HepG2 (cell line): ENCODE results near the gene ACSM2A. TPM values are rescaled to one million over a fixed set of nuclear protein-coding genes. Genes with fewer than 3 reads are reported as not detected.

Source experiments
- DRAP1 ChIP-seq: IDR thresholded peaks from 2 replicates; pipeline ENCODE4 v1.6.1; 2016; ENCODE audit warnings: missing genetic modification reagents, missing compliant biosample characterization
- FOXA3 ChIP-seq: IDR thresholded peaks from 2 replicates; pipeline ENCODE4 v1.6.1; 2016; ENCODE audit warnings: missing genetic modification reagents, missing compliant biosample characterization
- IKZF4 ChIP-seq: sonication (generic); formaldehyde crosslinking; IDR thresholded peaks from 2 replicates; pipeline ENCODE4 v1.5.1; 2020; ENCODE audit warnings: borderline replicate concordance, mild to moderate bottlenecking, low read depth, missing genetic modification reagents; ENCODE audit errors: not compliant biosample characterization
- MAF1 ChIP-seq: sonication (generic); formaldehyde crosslinking; IDR thresholded peaks from 2 replicates; pipeline ENCODE4 v1.5.0; 2020; ENCODE audit warnings: missing genetic modification reagents, borderline replicate concordance
- NFATC3 ChIP-seq: sonication (generic); formaldehyde crosslinking; IDR thresholded peaks from 2 replicates; pipeline ENCODE4 v1.5.1; 2020; ENCODE audit warnings: mild to moderate bottlenecking, missing genetic modification reagents
- PAXIP1 ChIP-seq: sonication (generic); formaldehyde crosslinking; conservative IDR thresholded peaks from 2 replicates; pipeline ENCODE4 v1.4.0; 2020; ENCODE audit warnings: mild to moderate bottlenecking, missing genetic modification reagents, moderate library complexity
- POGZ ChIP-seq: sonication (generic); formaldehyde crosslinking; IDR thresholded peaks from 2 replicates; pipeline ENCODE4 v1.4.0; 2020; ENCODE audit warnings: mild to moderate bottlenecking, missing genetic modification reagents
- PPARG ChIP-seq: conservative IDR thresholded peaks from 2 replicates; pipeline ENCODE4 v1.6.1; 2016; ENCODE audit warnings: missing biosample characterization, missing genetic modification reagents
- REL ChIP-seq: sonication (generic); formaldehyde crosslinking; conservative IDR thresholded peaks from 2 replicates; pipeline ENCODE4 v1.8.0; 2022; ENCODE audit warnings: mild to moderate bottlenecking, missing genetic modification reagents, moderate library complexity
- TEAD3 ChIP-seq: optimal IDR thresholded peaks from 2 replicates; pipeline ENCODE3; 2016; ENCODE audit warnings: borderline replicate concordance
- TRAFD1 ChIP-seq: sonication (generic); formaldehyde crosslinking; IDR thresholded peaks from 2 replicates; pipeline ENCODE4 v1.5.1; 2020; ENCODE audit warnings: missing genetic modification reagents, mild to moderate bottlenecking, borderline replicate concordance
- ZBTB26 ChIP-seq: IDR thresholded peaks from 2 replicates; pipeline ENCODE4 v1.6.1; 2016; ENCODE audit warnings: missing compliant biosample characterization, missing genetic modification reagents, borderline replicate concordance
- ZEB1 ChIP-seq: IDR thresholded peaks from 2 replicates; pipeline ENCODE4 v1.6.1; 2012; ENCODE audit warnings: mild to moderate bottlenecking, low read depth, inconsistent platforms; ENCODE audit not compliant: insufficient replicate concordance
- ZFP82 ChIP-seq: sonication (generic); formaldehyde crosslinking; IDR thresholded peaks from 2 replicates; pipeline ENCODE4 v1.5.1; 2020; ENCODE audit warnings: mild to moderate bottlenecking, missing genetic modification reagents, borderline replicate concordance
- ZNF143 ChIP-seq: sonication (generic); formaldehyde crosslinking; IDR thresholded peaks from 2 replicates; pipeline ENCODE4 v1.4.0; 2020; ENCODE audit warnings: missing genetic modification reagents
- ZNF513 ChIP-seq: sonication (generic); formaldehyde crosslinking; conservative IDR thresholded peaks from 2 replicates; pipeline ENCODE4 v1.5.0; 2020; ENCODE audit warnings: missing genetic modification reagents
- ZNF549 ChIP-seq: sonication (generic); formaldehyde crosslinking; IDR thresholded peaks from 2 replicates; pipeline ENCODE4 v1.5.0; 2020; ENCODE audit warnings: missing genetic modification reagents
- ZNF562 ChIP-seq: sonication (generic); formaldehyde crosslinking; IDR thresholded peaks from 2 replicates; pipeline ENCODE4 v1.8.0; 2022; ENCODE audit warnings: missing genetic modification reagents, borderline replicate concordance
- ZNF598 ChIP-seq: sonication (generic); formaldehyde crosslinking; IDR thresholded peaks from 2 replicates; pipeline ENCODE4 v1.5.1; 2020; ENCODE audit warnings: mild to moderate bottlenecking, missing genetic modification reagents, borderline replicate concordance
- ZNF737 ChIP-seq: sonication (generic); formaldehyde crosslinking; IDR thresholded peaks from 2 replicates; pipeline ENCODE4 v1.5.0; 2020; ENCODE audit warnings: missing genetic modification reagents, mild to moderate bottlenecking, borderline replicate concordance
- polyA plus RNA-seq, 8 experiments: library from polyadenylated mRNA; depleted of rRNA in 3 of 8; stranded (reverse) in 7 of 8; unstranded in 1 of 8; fragments of >200 nt; fragmentation: Illumina TruSeq in 4 of 8; extraction: Trizol in 4 of 8; gene quantifications; 2 replicates each; pipeline versions ENCODE4 v1.2.1 to v1.2.3, GENCODE V29; 2011 to 2016; ENCODE audit warnings: low read depth in 4 of 8, missing spikeins in 1 of 8, mixed read lengths in 1 of 8; ENCODE audit not compliant: insufficient read depth in 1 of 8
- total RNA-seq, 5 experiments: library from RNA; depleted of rRNA; stranded (reverse); fragments of >200 nt; fragmentation: Illumina TruSeq; extraction: Trizol; gene quantifications; 2 replicates each; pipeline ENCODE4 v1.2.3, GENCODE V29; 2016; ENCODE audit warnings: low read depth in 1 of 5

ACSM2A gene
- total and polyA plus RNA-seq, 2 of the 13 experiments (the other 11 are each of a cell fraction or from before 2014, with no cell fraction given), result 11.4 to 16.3 TPM

GRCh38 chr16:20424129-20424866 is 27.0 kb upstream of the ACSM2A start (continued):
- no peak for TF ChIP-seq REL (CRISPR knock-in tag)
- 0 out of 2 replicates have a peak, but pooled peaks have one; percentile 57 for TF ChIP-seq ZNF598 (CRISPR knock-in tag)
- peak; percentile 70 for TF ChIP-seq DRAP1 (CRISPR knock-in tag)
- TF ChIP-seq ZNF737, result no peak; the same call in 1 of the 2 replicates
- no peak for TF ChIP-seq ZNF513 (CRISPR knock-in tag)
- TF ChIP-seq ZBTB26 (CRISPR knock-in tag), result 0 out of 2 replicates have a peak, but pooled peaks have one; percentile 15
- TF ChIP-seq PPARG (CRISPR knock-in tag), result peak; percentile 83
- TF ChIP-seq FOXA3 (CRISPR knock-in tag), result peak; percentile 82
- no peak for TF ChIP-seq IKZF4
- no peak; the same call in 1 of the 2 replicates for TF ChIP-seq ZNF549 (CRISPR knock-in tag)
- TF ChIP-seq NFATC3 (CRISPR knock-in tag), result no peak
- peak; percentile 92 for TF ChIP-seq POGZ (CRISPR knock-in tag)
- peak; percentile 97 for TF ChIP-seq PAXIP1 (CRISPR knock-in tag)
- TF ChIP-seq TEAD3 (CRISPR knock-in tag), result peak; percentile 83
- TF ChIP-seq ZNF562, result no peak
- TF ChIP-seq ZEB1, result no peak
- no peak for TF ChIP-seq MAF1 (CRISPR knock-in tag)
- TF ChIP-seq TRAFD1 (CRISPR knock-in tag), result no peak
- TF ChIP-seq ZFP82 (CRISPR knock-in tag), result no peak
- no peak for TF ChIP-seq ZNF143 (CRISPR knock-in tag)
